Measurements from ENCODE around the gene BMPR1B. TPM values are rescaled to one million over a fixed set of nuclear protein-coding genes. Genes with fewer than 3 reads are reported as not detected.

Gene BMPR1B
- total and polyA plus RNA-seq, 4 donors: 0.27 to 0.70 (median 0.48) TPM

- TF ChIP-seq ZBTB33 (IDR thresholded peaks at IDR 0.05) (no peak), JUND (IDR thresholded peaks at IDR 0.05) (no peak), HNF4A (conservative IDR thresholded peaks at IDR 0.05) (no peak), YY1 (IDR thresholded peaks at IDR 0.05) (no peak), SP1 (IDR thresholded peaks at IDR 0.05) (no peak), REST (IDR thresholded peaks at IDR 0.05) (no peak), FOXA2 (IDR thresholded peaks at IDR 0.05) (no peak), RAD21 (IDR thresholded peaks at IDR 0.05) (no peak), FOXA1 (IDR thresholded peaks at IDR 0.05) (no peak)
Measured at GRCh38 chr4:94827481-94828110, 69.8 kb downstream of the BMPR1B start (continued).

- Histone ChIP-seq H3K9ac (ENCODE audit: low read depth in 1 of 2, low read length in 2 of 2) (no peak overlapping the region), H3K27ac (ENCODE audit: low read depth in 1 of 2, low read length in 2 of 2) (no peak overlapping the region)
- 84% methylated on average over 1 of the region's 1 CpG for WGBS
Measured at GRCh38 chr4:94828882-94829281, 71.1 kb downstream of the BMPR1B start.

More at GRCh38 chr4:94828882-94829281, 71.1 kb downstream of the BMPR1B start:
- TF ChIP-seq FOXA2 (IDR thresholded peaks at IDR 0.05): no peak
- TF ChIP-seq HNF4G (IDR thresholded peaks at IDR 0.05): no peak
- TF ChIP-seq REST (IDR thresholded peaks at IDR 0.05): no peak
- no peak for TF ChIP-seq NR2F2 (IDR thresholded peaks at IDR 0.05)
- TF ChIP-seq FOXA1 (IDR thresholded peaks at IDR 0.05): no peak
- no peak for TF ChIP-seq YY1 (IDR thresholded peaks at IDR 0.05)
- TF ChIP-seq ATF3 (IDR thresholded peaks at IDR 0.05): no peak
- no peak for TF ChIP-seq EGR1 (IDR thresholded peaks at IDR 0.05; ENCODE audit: low read depth in 2 of 2)
- no peak for TF ChIP-seq ZBTB33 (IDR thresholded peaks at IDR 0.05)
- no peak for TF ChIP-seq GABPA (IDR thresholded peaks at IDR 0.05 in 1 of 2, conservative IDR thresholded peaks at IDR 0.05 in 1 of 2)
- TF ChIP-seq SP1 (IDR thresholded peaks at IDR 0.05): no peak
- no peak for TF ChIP-seq MAX (IDR thresholded peaks at IDR 0.05)
- TF ChIP-seq CTCF (IDR thresholded peaks at IDR 0.05; ENCODE audit: low read depth, low read length, missing input control): no peak
- no peak for TF ChIP-seq JUND (IDR thresholded peaks at IDR 0.05)
- no peak overlapping the region for H3K4me3 ChIP-seq (ENCODE audit: low read depth in 1 of 3, low read length in 3 of 3)
- H3K4me1 ChIP-seq (ENCODE audit: control insufficient read depth in 4 of 4, insufficient read depth in 4 of 4, low read length in 3 of 4): no peaks in the 10 kb centered on the region
- H3K27me3 ChIP-seq (ENCODE audit: control insufficient read depth in 4 of 4, insufficient read depth in 4 of 4, low read length in 3 of 4): peaks cover 0 to 2% (median 0%) of the 10 kb centered on the region in 4 donors
- no peaks in the 10 kb centered on the region for H3K9me3 ChIP-seq (ENCODE audit: control insufficient read depth in 4 of 4, low read length in 3 of 4)
- DNase-seq (ENCODE audit: low spot score): no peak
- H3K36me3 ChIP-seq (ENCODE audit: control insufficient read depth in 4 of 4, insufficient read depth in 3 of 4, low read depth in 1 of 4, low read length in 3 of 4): no peaks in the 10 kb centered on the region

All from liver (tissue), 9 donors.